ENCODE measurements around the gene MYZAP. TPM values are rescaled to one million over a fixed set of nuclear protein-coding genes. Genes with fewer than 3 reads are reported as not detected.

The MYZAP gene
- total RNA-seq, 4 donors from 2014 or later: 0.98 to 9.3 (median 2.7) TPM

GRCh38 chr15:57720867-57721266 is 129.2 kb downstream of the MYZAP start:
- DNase-seq (ENCODE audit: low spot score in 2 of 2): no peak
- WGBS, 2 donors: 40 to 43% methylated on average over 3 of the region's 3 CpGs
- peaks cover 0 to 5% (median 0%) of the 10 kb centered on the region in 4 donors for H3K9me3 ChIP-seq
- H3K4me3 ChIP-seq: no peak overlapping the region
- peaks cover 0 to 44% (median 0%) of the 10 kb centered on the region in 3 donors for H3K36me3 ChIP-seq
- H3K4me1 ChIP-seq: peaks cover 0 to 3% (median 0%) of the 10 kb centered on the region in 4 donors
- no peaks in the 10 kb centered on the region for H3K27me3 ChIP-seq
- no peak overlapping the region for H3K27ac ChIP-seq
- TF ChIP-seq POLR2A (IDR thresholded peaks at IDR 0.05) (no peak), CTCF (IDR thresholded peaks at IDR 0.05) (no peak), EP300 (IDR thresholded peaks at IDR 0.05) (no peak)

GRCh38 chr15:57726411-57726810 is 134.7 kb downstream of the MYZAP start:
- Histone ChIP-seq H3K4me3 (no peak overlapping the region), H3K36me3 (peaks cover 0 to 33% (median 0%) of the 10 kb centered on the region in 3 donors), H3K9me3 (peaks cover 0 to 5% (median 0%) of the 10 kb centered on the region in 4 donors), H3K27me3 (no peaks in the 10 kb centered on the region), H3K4me1 (no peaks in the 10 kb centered on the region), H3K27ac (no peak overlapping the region)
- TF ChIP-seq POLR2A (IDR thresholded peaks at IDR 0.05) (no peak), EP300 (IDR thresholded peaks at IDR 0.05) (no peak), CTCF (IDR thresholded peaks at IDR 0.05) (no peak)
- WGBS, 2 donors: 71 to 93% methylated on average over 3 of the region's 3 CpGs
- no peak for DNase-seq (ENCODE audit: low spot score in 2 of 2)

GRCh38 chr15:57727031-57727430 is 135.3 kb downstream of the MYZAP start:
- no peak for DNase-seq (ENCODE audit: low spot score in 2 of 2)
- Histone ChIP-seq H3K4me1 (no peaks in the 10 kb centered on the region), H3K27ac (no peak overlapping the region), H3K9me3 (peaks cover 0 to 5% (median 0%) of the 10 kb centered on the region in 4 donors), H3K27me3 (no peaks in the 10 kb centered on the region), H3K36me3 (peaks cover 0 to 33% (median 0%) of the 10 kb centered on the region in 3 donors), H3K4me3 (no peak overlapping the region)
- TF ChIP-seq POLR2A (IDR thresholded peaks at IDR 0.05) (no peak), CTCF (IDR thresholded peaks at IDR 0.05) (no peak), EP300 (IDR thresholded peaks at IDR 0.05) (no peak)
- WGBS, 2 donors: 90 to 93% methylated on average over 6 of the region's 6 CpGs

GRCh38 chr15:57728436-57728835 is 136.7 kb downstream of the MYZAP start:
- Histone ChIP-seq H3K36me3 (peaks cover 0 to 33% (median 0%) of the 10 kb centered on the region in 3 donors), H3K4me1 (peaks cover 0 to 5% (median 0%) of the 10 kb centered on the region in 4 donors), H3K4me3 (no peak overlapping the region), H3K9me3 (peaks cover 0 to 5% (median 0%) of the 10 kb centered on the region in 4 donors), H3K27me3 (no peaks in the 10 kb centered on the region), H3K27ac (no peak overlapping the region)
- TF ChIP-seq EP300 (IDR thresholded peaks at IDR 0.05) (no peak), CTCF (IDR thresholded peaks at IDR 0.05) (no peak)
- WGBS, 2 donors: 96% methylated on average over 8 of the region's 8 CpGs
- no peak for DNase-seq (ENCODE audit: low spot score in 2 of 2)

- Histone ChIP-seq H3K27me3 (no peaks in the 10 kb centered on the region), H3K4me3 (no peak overlapping the region), H3K9me3 (no peaks in the 10 kb centered on the region), H3K4me1 (peaks cover 0 to 8% (median 0%) of the 10 kb centered on the region in 4 donors), H3K27ac (no peak overlapping the region), H3K36me3 (peaks cover 0 to 13% (median 0%) of the 10 kb centered on the region in 3 donors)
- WGBS, 2 donors: 80 to 90% methylated on average over 5 of the region's 5 CpGs
- TF ChIP-seq EP300 (IDR thresholded peaks at IDR 0.05) (no peak), CTCF (IDR thresholded peaks at IDR 0.05) (no peak), POLR2A (IDR thresholded peaks at IDR 0.05) (no peak)
- no peak for DNase-seq (ENCODE audit: low spot score in 2 of 2)
These were observed 139.2 kb downstream of the MYZAP start for GRCh38 chr15:57730876-57731275.
